ENCODE results near the gene NTSR1. TPM values are rescaled to one million over a fixed set of nuclear protein-coding genes. Genes with fewer than 3 reads are reported as not detected.

The NTSR1 gene
- total RNA-seq, 1 donor from 2014 or later = 0.08 TPM

- H3K36me3 ChIP-seq (ENCODE audit: control insufficient read depth, insufficient read depth, low read length) = no peaks in the 10 kb centered on the region
- TF ChIP-seq CTCF (IDR thresholded peaks at IDR 0.05; ENCODE audit: insufficient read depth, low read length, poor library complexity, severe bottlenecking) = no peak
- no peak for DNase-seq (ENCODE audit: low read depth)
- peaks cover 51% of the 10 kb centered on the region for H3K27me3 ChIP-seq (ENCODE audit: control insufficient read depth, insufficient read depth, low read length)
- no peak overlapping the region for H3K4me3 ChIP-seq (ENCODE audit: low read depth, low read length)
These were observed 62.3 kb downstream of the NTSR1 start for GRCh38 chr20:62770916-62771315.

GRCh38 chr20:62771396-62772102, 62.9 kb downstream of the NTSR1 start:
- no peak overlapping the region for H3K4me3 ChIP-seq (ENCODE audit: low read depth, low read length)
- peaks cover 49% of the 10 kb centered on the region for H3K27me3 ChIP-seq (ENCODE audit: control insufficient read depth, insufficient read depth, low read length)
- no peaks in the 10 kb centered on the region for H3K36me3 ChIP-seq (ENCODE audit: control insufficient read depth, insufficient read depth, low read length)
- TF ChIP-seq CTCF (IDR thresholded peaks at IDR 0.05; ENCODE audit: insufficient read depth, low read length, poor library complexity, severe bottlenecking) = no peak
- no peak for DNase-seq (ENCODE audit: low read depth)

- H3K36me3 ChIP-seq (ENCODE audit: control insufficient read depth, insufficient read depth, low read length) = no peaks in the 10 kb centered on the region
- TF ChIP-seq CTCF (IDR thresholded peaks at IDR 0.05; ENCODE audit: insufficient read depth, low read length, poor library complexity, severe bottlenecking) = no peak
- no peak overlapping the region for H3K4me3 ChIP-seq (ENCODE audit: low read depth, low read length)
- DNase-seq (ENCODE audit: low read depth) = no peak
- peaks cover 43% of the 10 kb centered on the region for H3K27me3 ChIP-seq (ENCODE audit: control insufficient read depth, insufficient read depth, low read length)
These were observed 63.5 kb downstream of the NTSR1 start for GRCh38 chr20:62772103-62772611.

GRCh38 chr20:62772619-62772989, 64.0 kb downstream of the NTSR1 start:
- peaks cover 43% of the 10 kb centered on the region for H3K27me3 ChIP-seq (ENCODE audit: control insufficient read depth, insufficient read depth, low read length)
- H3K4me3 ChIP-seq (ENCODE audit: low read depth, low read length) = no peak overlapping the region
- H3K36me3 ChIP-seq (ENCODE audit: control insufficient read depth, insufficient read depth, low read length) = no peaks in the 10 kb centered on the region
- TF ChIP-seq CTCF (IDR thresholded peaks at IDR 0.05; ENCODE audit: insufficient read depth, low read length, poor library complexity, severe bottlenecking) = no peak
- no peak for DNase-seq (ENCODE audit: low read depth)

GRCh38 chr20:62772990-62773844, 64.6 kb downstream of the NTSR1 start:
- H3K4me3 ChIP-seq (ENCODE audit: low read depth, low read length) = no peak overlapping the region
- no peak for DNase-seq (ENCODE audit: low read depth)
- no peak for TF ChIP-seq CTCF (IDR thresholded peaks at IDR 0.05; ENCODE audit: insufficient read depth, low read length, poor library complexity, severe bottlenecking)
- H3K36me3 ChIP-seq (ENCODE audit: control insufficient read depth, insufficient read depth, low read length) = no peaks in the 10 kb centered on the region
- peaks cover 41% of the 10 kb centered on the region for H3K27me3 ChIP-seq (ENCODE audit: control insufficient read depth, insufficient read depth, low read length)

Data from kidney epithelial cell (primary cell).